ENCODE results near the gene ANP32B. TPM values are rescaled to one million over a fixed set of nuclear protein-coding genes. Genes with fewer than 3 reads are reported as not detected.
"Not testable (repeated sequence)": the region's sequence is repeated elsewhere in the genome, so short reads cannot be mapped to it uniquely, and the experiment has no call there.

ANP32B gene
- total RNA-seq, 2 experiments from 2014 or later: 178 to 192 TPM

GRCh38 chr9:97970165-97970564 is 13.0 kb upstream of the ANP32B start:
- Histone ChIP-seq H3K27me3 (ENCODE audit: control insufficient read depth in 1 of 2, insufficient read depth in 2 of 2, low read length in 2 of 2) (no peaks in the 10 kb centered on the region), H3K27ac (ENCODE audit: low read depth in 1 of 2, low read length in 2 of 2) (no peak overlapping the region), H3K4me1 (ENCODE audit: insufficient read depth, low read length) (no peaks in the 10 kb centered on the region), H3K36me3 (ENCODE audit: insufficient read depth, low read length) (no peaks in the 10 kb centered on the region), H3K4me3 (ENCODE audit: low read length) (no peak overlapping the region), H3K9me3 (ENCODE audit: control insufficient read depth in 1 of 2, insufficient read depth in 1 of 2, low read length in 2 of 2) (peaks cover 0 to 8% of the 10 kb centered on the region in 2 experiments)
- POLR2A ChIA-PET: interaction anchor here (0.6 to 3.3 kb wide), 3 partner anchors 11 to 233 kb away, joined by 3 to 22 read pairs (median 3); partner anchors contain the start of gene ANP32B
- peaks cover 11% of the 10 kb centered on the region for H3K4me1 Mint-ChIP-seq (ENCODE audit: low read depth)
- ATAC-seq (ENCODE audit: poor library complexity): peak; percentile 29
- no peak for DNase-seq
- TF ChIP-seq CTCF (IDR thresholded peaks at IDR 0.05): no peak
- H3K27me3 Mint-ChIP-seq: peaks cover 4% of the 10 kb centered on the region
- no peaks in the 10 kb centered on the region for H3K36me3 Mint-ChIP-seq (ENCODE audit: low read depth)
- H3K9me3 Mint-ChIP-seq: peaks cover 1% of the 10 kb centered on the region
- H3K4me3 Mint-ChIP-seq: peak overlapping the region; percentile 80
- H3K27ac Mint-ChIP-seq: peak overlapping the region; percentile 79
- intact Hi-C loops (cut with DNase I, micrococcal nuclease): no loop called here
- CTCF ChIA-PET: no interaction called here

- no peaks in the 10 kb centered on the region for H3K27me3 ChIP-seq (ENCODE audit: control insufficient read depth in 1 of 2, insufficient read depth in 2 of 2, low read length in 2 of 2)
- H3K27ac ChIP-seq (ENCODE audit: low read depth in 1 of 2, low read length in 2 of 2): no peak overlapping the region
- Mint-ChIP-seq H3K36me3 (ENCODE audit: low read depth) (no peaks in the 10 kb centered on the region), H3K4me3 (no peak overlapping the region), H3K9me3 (peaks cover 2% of the 10 kb centered on the region), H3K27me3 (no peaks in the 10 kb centered on the region), H3K27ac (no peak overlapping the region), H3K4me1 (ENCODE audit: low read depth) (peaks cover 11% of the 10 kb centered on the region)
- peaks cover 0 to 8% of the 10 kb centered on the region in 2 experiments for H3K9me3 ChIP-seq (ENCODE audit: control insufficient read depth in 1 of 2, insufficient read depth in 1 of 2, low read length in 2 of 2)
- no peaks in the 10 kb centered on the region for H3K36me3 ChIP-seq (ENCODE audit: insufficient read depth, low read length)
- CTCF ChIA-PET: no interaction called here
- TF ChIP-seq CTCF (IDR thresholded peaks at IDR 0.05): no peak
- H3K4me3 ChIP-seq (ENCODE audit: low read length): no peak overlapping the region
- intact Hi-C loops (cut with DNase I, micrococcal nuclease): no loop called here
- DNase-seq: no peak
- POLR2A ChIA-PET: interaction anchor here (1.1 kb wide), 1 partner anchor 10 kb away, joined by 4 read pairs; no protein-coding TSS in a partner anchor
- ATAC-seq (ENCODE audit: poor library complexity): no peak
- no peaks in the 10 kb centered on the region for H3K4me1 ChIP-seq (ENCODE audit: insufficient read depth, low read length)
These were observed 10.4 kb upstream of the ANP32B start for GRCh38 chr9:97972753-97973152.

- H3K9me3 ChIP-seq (ENCODE audit: control insufficient read depth in 1 of 2, insufficient read depth in 1 of 2, low read length in 2 of 2): peaks cover 0 to 8% of the 10 kb centered on the region in 2 experiments
- DNase-seq (no peak), ATAC-seq (ENCODE audit: poor library complexity) (no peak)
- H3K36me3 ChIP-seq (ENCODE audit: insufficient read depth, low read length): no peaks in the 10 kb centered on the region
- H3K27me3 ChIP-seq (ENCODE audit: control insufficient read depth in 1 of 2, insufficient read depth in 2 of 2, low read length in 2 of 2): no peaks in the 10 kb centered on the region
- no peaks in the 10 kb centered on the region for H3K36me3 Mint-ChIP-seq (ENCODE audit: low read depth)
- no peak overlapping the region for H3K4me3 ChIP-seq (ENCODE audit: low read length)
- CTCF ChIA-PET: no interaction called here
- intact Hi-C loops (cut with DNase I, micrococcal nuclease): no loop called here
- no peak overlapping the region for H3K27ac Mint-ChIP-seq
- no peaks in the 10 kb centered on the region for H3K27me3 Mint-ChIP-seq
- H3K4me1 Mint-ChIP-seq (ENCODE audit: low read depth): peaks cover 26% of the 10 kb centered on the region
- H3K4me3 Mint-ChIP-seq: no peak overlapping the region
- TF ChIP-seq CTCF (IDR thresholded peaks at IDR 0.05): no peak
- no peak overlapping the region for H3K27ac ChIP-seq (ENCODE audit: low read depth in 1 of 2, low read length in 2 of 2)
- peaks cover 2% of the 10 kb centered on the region for H3K9me3 Mint-ChIP-seq
- peaks cover 8% of the 10 kb centered on the region for H3K4me1 ChIP-seq (ENCODE audit: insufficient read depth, low read length)
- POLR2A ChIA-PET: no interaction called here
These were observed 7.8 kb upstream of the ANP32B start for GRCh38 chr9:97975376-97975775.

GRCh38 chr9:97976633-97977032 is 6.5 kb upstream of the ANP32B start:
- H3K4me3 Mint-ChIP-seq; H3K36me3 ChIP-seq (ENCODE audit: insufficient read depth, low read length); H3K9me3 ChIP-seq (ENCODE audit: control insufficient read depth in 1 of 2, insufficient read depth in 1 of 2, low read length in 2 of 2); H3K36me3 Mint-ChIP-seq (ENCODE audit: low read depth); ATAC-seq (ENCODE audit: poor library complexity); H3K27me3 ChIP-seq (ENCODE audit: control insufficient read depth in 1 of 2, insufficient read depth in 2 of 2, low read length in 2 of 2); H3K27me3 Mint-ChIP-seq; CTCF ChIA-PET; intact Hi-C loops (cut with DNase I, micrococcal nuclease); H3K9me3 Mint-ChIP-seq; POLR2A ChIA-PET; DNase-seq; H3K27ac ChIP-seq (ENCODE audit: low read depth in 1 of 2, low read length in 2 of 2); H3K4me3 ChIP-seq (ENCODE audit: low read length); H3K27ac Mint-ChIP-seq: not testable (repeated sequence)
- H3K4me1 Mint-ChIP-seq (ENCODE audit: low read depth): peaks cover 35% of the 10 kb centered on the region
- H3K4me1 ChIP-seq (ENCODE audit: insufficient read depth, low read length): peaks cover 18% of the 10 kb centered on the region
